ENCODE measurements around the gene CCDC187.

CCDC187 gene

DNA sequence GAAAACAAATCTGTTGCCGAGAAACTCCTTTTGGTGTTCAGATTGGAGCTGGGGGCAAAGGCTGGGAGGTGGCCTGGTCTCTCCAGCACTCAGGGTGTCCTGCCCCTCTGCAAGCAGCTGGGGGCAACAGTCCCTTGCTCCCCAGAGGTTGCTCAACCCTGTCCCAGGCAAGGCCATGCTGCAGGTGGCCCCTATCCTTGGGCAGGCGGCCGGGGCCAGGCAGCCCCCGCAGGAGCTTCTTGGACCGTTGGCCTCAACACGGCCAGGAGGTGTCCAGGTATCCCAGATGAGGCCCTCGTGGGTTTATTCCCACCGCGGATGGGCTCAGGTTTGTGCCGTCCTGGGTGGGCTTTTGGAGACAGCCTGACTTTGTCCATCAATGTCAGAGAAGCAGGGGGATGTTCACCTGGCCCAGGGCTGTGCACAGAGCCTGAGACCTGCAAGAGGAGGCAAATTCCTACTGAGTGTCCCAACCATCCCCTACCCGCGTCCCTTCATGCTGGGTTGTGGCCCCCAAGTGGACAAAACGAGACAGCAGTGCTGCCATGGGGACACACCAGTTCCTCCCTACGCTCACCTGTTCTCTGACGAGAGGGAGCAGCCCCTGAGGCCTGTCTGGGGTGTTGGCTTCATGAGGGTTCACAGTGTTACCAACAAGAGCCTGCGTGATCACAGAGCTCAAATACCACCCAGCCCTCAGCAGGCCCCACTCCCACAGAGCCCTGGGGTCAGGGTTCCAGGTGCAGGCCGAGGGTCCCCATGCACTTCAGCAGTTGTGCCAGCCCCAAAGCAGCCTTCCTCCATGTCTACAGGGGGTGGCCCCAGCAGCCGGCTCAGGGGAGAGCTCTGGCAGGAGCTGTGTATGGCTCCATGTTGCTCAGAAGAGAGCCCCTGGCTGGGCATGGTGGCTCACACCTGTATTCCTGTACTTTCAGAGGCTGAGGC is 9.5 kb upstream of the CCDC187 start:
- no peak for DNase-seq (ENCODE audit: low read depth in 2 of 2, low spot score in 1 of 2)

DNA sequence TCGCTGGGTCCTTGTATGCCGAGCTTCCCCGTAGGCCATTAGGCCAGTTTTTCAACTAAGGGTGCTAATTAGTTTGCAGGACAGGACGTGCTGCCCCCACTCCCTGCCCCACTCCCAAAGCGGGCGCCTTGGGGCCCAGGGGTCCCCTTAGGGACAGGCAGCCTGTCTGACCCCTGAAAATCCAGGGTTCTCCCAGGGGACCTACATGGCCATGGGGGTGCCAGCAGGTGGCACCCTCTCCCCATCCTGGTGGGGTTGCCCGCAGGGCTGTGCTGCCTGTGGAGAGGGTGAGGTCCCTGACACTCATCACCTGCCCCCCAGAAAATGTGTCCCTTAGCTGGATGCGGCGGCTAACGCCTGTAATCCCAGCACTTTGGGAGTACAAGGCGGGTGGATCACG is 8.5 kb upstream of the CCDC187 start:
- DNase-seq (ENCODE audit: low read depth in 2 of 2, low spot score in 1 of 2) = peak in 1 of 2 donors; percentile 19

DNA sequence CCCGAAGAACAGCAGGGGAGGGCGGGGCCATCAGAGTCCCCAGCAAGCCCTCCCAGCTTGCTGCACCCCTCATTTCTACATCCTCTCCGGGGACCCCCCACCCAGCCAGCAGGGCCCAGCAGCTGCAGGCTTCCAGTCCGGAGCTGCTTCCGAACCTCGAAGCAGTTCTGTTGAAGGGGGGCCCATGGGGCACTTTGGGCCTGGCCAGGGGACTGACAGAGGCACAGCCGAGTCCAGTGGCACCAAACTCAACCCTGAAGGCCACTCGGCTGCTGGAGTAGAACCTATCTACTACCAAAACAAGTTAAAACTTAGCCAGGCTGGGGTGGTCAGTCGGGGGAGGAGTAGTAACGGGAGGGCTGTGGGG is 8.1 kb upstream of the CCDC187 start:
- DNase-seq (ENCODE audit: low read depth in 2 of 2, low spot score in 1 of 2) = no peak

DNA sequence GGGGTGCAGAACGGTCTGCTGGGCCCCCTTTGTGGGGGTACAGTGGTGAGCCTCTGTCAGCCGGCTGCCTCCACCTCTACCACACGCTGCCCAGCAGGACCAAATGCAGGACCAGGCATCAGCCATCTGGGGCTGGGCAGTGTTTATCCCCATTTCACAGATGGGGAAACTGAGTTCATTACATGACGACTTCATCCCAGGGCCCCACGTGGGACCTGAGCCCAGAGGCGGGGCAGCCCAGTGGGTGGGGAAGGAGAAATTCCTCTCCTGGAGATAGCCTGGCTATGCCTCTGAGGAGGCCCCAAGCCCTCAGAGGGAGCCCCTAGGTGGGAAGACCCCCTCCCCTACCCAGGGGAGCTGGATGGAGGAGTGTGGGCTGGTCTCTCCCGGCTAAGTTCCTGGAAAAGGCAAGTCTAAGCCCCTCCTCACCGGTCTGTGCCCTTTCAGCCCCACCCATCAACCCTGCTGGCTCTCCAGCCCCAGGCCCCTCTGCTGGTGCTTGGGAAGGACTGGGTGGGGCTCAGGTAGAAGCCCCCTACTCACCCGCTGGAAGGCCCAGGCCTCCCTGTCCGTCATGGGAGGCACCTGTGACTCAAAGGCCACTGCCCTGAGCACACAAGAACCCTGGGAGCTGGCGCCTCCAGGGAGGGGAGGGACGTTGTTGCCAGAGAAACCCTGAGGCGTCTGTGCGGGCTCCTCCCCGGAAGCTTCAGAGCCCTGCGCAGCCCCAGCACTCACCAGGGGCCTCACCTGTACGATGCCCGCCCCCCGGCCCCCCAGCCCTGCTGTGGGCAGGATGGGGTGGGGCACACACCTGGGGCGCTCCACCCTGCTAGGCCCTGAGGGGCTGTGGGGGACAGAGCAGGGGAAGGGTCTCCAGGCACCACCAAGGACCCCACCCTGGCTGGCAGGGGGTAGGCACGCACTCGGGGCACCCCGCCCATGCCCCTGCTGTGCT is 7.4 kb upstream of the CCDC187 start:
- no peak for DNase-seq (ENCODE audit: low read depth in 2 of 2, low spot score in 1 of 2)

DNA sequence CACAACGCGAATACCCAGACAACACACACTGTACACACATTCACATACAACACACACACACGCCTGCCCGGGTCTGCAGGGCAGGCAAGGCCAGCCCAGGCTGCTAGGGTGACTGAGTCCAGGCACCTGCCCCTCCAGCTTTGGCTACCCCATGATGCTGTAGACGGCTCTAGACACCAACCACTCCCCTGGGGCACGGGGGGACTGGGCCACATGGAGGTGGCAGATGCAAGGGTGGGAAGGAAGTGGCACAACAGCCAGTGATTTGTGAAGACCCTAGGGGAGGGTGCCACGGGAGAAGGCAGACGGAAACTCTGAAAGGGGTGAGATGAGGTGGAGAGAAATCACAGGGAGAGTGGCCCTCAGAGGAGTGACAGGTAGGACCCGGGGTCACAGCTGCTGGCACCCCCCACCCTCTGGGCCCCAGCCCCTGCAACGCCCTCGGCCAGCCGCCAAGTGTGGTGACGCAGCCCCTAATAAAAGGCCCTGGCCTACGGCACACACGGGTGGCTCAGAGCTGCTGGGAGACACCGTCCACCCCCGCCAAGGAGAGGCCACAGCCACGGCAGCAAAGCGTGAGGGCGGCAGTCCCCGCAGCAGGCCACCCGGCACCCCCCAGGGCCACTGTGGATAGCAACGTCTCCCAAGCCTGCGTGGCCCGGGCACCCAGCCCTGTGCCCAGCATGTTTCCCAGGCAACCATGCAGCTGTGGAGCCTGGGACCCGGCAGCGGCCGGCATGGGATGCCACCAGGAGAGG is 6.6 kb upstream of the CCDC187 start:
- DNase-seq (ENCODE audit: low read depth in 2 of 2, low spot score in 1 of 2) = no peak

DNA sequence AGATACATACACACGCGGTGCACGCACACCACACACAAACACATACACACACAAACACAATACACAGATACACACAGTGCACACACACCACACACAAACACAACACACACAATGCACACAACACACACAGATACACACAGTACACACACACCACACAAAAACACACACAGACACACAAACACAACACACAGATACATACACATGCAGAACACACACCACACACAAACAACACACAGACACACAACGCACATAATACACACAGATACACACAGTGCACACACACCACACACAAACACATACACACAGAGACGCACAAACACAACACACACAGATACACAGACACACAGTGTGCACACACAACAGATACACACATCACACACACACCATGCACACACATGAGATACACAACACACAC is 5.9 kb upstream of the CCDC187 start:
- no peak for DNase-seq (ENCODE audit: low read depth in 2 of 2, low spot score in 1 of 2)

DNA sequence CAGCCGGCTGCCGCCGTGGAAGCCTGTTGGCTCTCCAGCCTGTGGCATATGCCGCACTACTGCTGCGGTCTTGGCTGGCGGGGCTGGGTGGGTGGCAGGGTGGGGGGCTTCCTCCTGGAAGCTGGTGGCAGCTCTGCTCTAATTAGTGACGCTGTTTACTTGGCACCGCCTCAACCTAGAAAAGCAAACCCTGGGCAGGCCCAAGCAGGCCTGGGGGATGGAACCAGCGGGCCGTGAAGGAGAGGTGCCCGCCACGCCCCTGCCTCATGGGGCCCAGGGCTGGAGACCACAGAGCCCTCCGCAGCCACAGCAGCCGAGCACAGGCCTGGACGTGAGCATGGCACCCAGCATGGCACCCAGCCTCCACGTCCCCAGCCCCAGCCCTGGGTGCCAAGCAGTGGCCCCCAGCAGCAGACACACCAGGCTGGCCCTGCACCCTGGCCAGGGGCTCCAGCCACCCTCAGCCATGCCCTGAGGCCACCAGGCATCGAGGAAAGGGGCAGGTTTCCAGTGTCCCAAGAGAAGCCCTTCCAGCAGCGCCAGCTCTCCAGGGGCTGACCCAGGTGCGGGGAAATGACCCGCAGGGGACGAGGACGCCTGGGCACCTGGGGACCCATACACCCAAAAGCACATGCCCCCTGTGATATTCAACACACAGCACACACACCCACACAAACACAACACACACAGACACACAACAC is 5.4 kb upstream of the CCDC187 start:
- DNase-seq (ENCODE audit: low read depth in 2 of 2, low spot score in 1 of 2) = no peak

DNA sequence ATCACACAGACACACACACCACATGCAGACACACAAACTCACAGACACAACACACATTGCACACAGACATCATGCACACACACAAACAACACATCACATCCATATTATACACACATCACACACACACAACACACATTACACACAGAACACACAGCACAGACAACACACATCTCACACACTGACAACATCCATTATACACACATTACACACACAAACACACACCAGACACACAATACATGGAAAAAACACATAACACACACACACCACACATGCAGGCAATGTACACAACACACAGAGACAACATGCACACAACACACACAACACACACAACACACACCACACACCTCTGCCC is 4.8 kb upstream of the CCDC187 start:
- no peak for DNase-seq (ENCODE audit: low read depth in 2 of 2, low spot score in 1 of 2)

DNA sequence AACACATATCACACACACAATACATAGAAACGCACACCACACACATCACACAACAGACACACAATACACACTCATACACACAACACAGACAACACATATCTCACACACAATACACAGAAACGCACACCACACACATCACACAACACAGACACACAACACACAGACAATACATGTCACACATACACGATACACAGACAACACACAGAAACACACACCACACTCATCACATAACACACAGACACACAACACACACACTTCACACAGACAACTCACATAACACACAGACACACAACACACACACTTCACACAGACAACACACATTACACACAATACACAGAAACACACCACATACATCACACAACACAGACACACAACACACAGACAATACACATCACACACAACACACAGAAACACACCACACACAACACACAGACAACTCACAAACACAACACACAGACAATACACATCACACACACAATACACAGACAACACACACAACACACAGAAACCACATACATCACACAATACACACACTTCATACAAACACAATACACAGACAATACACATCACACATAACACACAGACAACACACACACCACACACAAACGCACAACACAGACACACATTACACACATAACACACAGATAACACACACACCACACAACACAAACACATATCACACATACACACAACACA is 4.3 kb upstream of the CCDC187 start:
- DNase-seq (ENCODE audit: low read depth in 2 of 2, low spot score in 1 of 2) = no peak

DNA sequence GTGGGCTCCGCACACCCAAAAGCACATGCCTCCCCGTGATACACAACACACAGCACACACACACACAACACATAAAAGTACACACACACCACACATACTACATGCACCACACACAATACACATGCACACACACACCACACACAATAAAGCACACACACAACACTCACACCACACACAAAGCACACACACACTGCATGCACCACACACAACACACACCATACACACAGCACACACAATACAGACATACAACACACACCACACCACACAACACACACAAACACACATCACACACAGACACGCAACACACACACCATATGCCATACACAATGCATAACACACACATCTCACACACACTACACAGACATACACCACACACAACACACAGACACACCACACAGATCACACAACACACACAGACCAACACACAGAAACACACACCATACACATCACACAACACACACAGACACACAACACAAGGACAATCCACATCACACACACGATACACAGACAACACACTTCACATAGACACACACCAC is 3.4 kb upstream of the CCDC187 start:
- DNase-seq (ENCODE audit: low read depth in 2 of 2, low spot score in 1 of 2) = no peak

DNA sequence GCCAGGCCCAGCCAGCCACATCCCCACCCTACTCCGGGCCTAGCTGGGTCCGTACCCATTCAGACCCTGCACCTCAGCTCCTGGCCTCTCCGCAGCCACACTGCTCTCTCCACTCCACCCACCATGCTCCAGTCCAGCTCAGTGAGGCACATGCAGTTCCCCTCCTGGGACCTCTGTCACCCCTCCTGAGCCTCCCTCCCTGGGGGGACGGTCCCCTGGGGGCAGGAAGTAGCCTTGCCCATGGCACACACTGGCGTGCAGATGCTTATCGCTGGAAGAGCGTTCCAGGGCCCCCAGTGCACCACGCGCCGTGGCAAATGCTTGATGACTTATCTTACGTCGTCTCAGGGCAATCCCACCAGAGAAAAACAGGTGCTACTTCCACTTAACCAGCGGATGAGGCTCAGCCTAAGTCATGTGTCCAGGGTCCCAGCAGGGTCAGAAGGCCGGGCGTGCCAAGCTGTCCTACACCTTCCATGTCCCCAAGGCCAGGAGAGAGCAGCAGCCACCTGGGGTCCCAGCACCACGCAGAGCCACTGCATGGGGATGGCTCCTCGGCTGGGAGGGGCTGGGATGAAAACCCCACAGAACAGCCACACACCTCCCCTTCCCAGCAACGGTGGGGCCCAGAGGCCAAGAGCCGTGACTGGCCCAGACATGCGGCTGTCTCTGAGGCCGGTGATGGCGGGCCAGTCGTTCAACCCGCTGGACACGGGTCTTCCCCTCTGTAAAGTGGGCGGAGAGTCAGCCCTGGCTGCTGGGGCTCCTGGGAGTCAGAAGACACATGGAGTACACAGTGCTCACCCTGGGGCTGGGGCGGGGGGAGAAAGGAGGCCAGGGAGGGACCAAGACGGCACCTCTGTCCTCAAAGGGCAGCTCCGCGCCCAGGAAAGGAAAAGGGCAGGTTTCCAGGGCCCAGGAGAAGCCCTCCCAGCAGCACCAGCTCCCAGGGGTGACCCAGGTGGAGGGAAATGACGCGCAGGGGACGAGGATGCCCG is 2.6 kb upstream of the CCDC187 start:
- no peak for DNase-seq (ENCODE audit: low read depth in 2 of 2, low spot score in 1 of 2)

DNA sequence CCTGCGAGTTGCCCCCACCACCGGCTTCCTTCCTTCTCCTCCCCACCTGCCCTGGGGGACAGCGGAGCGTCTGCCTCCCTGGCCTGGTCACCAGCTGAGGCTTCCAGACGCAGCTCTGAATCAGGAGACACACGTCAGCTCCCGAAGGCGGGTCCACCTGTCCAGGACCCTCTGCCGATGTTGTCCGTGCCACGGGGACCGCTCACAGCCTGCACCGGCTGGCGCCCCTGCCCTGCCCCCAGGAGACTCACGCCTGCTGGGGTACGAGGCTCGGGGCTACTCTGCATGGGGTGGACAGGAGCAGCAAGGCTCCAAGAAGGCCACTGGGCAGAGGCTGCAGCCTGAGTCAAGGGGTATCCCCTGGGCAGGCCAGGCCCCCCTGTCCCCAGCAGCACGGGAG is 1.9 kb upstream of the CCDC187 start:
- no peak for DNase-seq (ENCODE audit: low read depth in 2 of 2, low spot score in 1 of 2)

DNA sequence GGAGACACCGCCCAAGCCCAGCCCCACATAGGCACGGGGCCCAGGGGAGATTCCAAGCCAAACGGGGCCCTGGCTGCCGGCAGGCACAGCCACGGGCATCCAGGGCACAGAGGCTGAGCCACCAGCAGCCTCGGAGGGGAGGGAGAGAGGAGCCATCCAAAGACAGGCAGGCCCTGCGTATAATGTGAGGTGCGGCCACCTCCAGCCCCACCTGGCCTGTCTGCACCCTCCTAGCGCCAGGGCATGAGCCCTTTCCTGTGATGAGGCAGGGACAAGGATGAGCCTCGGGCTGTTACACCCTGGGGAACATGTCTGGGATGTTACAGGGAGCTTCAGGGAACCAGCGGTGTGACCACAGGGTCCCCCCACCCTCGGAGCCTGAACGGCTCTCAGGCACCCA is 1.1 kb upstream of the CCDC187 start:
- DNase-seq (ENCODE audit: low read depth in 2 of 2, low spot score in 1 of 2) = no peak

DNA sequence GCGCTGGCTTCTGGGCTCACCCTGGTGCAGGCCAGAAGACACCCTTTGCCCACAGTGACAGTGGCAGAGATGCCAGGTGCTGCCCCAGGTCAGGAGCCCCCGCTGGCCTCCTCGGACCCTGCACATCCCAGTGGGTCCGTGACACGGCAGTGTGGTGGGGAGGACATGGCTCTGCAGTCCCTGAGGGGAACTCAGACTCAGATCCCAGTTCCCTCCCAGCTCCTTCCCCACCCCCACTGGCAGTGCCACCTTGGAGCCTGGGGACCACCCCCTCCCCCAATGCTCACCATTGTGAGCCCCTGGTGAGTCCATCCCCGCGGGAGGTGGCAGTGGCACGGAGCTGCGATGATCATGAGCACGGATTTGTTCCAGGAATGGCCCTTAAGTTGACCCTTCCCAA is 562 bp upstream of the CCDC187 start:
- DNase-seq (ENCODE audit: low read depth in 2 of 2, low spot score in 1 of 2) = no peak

DNA sequence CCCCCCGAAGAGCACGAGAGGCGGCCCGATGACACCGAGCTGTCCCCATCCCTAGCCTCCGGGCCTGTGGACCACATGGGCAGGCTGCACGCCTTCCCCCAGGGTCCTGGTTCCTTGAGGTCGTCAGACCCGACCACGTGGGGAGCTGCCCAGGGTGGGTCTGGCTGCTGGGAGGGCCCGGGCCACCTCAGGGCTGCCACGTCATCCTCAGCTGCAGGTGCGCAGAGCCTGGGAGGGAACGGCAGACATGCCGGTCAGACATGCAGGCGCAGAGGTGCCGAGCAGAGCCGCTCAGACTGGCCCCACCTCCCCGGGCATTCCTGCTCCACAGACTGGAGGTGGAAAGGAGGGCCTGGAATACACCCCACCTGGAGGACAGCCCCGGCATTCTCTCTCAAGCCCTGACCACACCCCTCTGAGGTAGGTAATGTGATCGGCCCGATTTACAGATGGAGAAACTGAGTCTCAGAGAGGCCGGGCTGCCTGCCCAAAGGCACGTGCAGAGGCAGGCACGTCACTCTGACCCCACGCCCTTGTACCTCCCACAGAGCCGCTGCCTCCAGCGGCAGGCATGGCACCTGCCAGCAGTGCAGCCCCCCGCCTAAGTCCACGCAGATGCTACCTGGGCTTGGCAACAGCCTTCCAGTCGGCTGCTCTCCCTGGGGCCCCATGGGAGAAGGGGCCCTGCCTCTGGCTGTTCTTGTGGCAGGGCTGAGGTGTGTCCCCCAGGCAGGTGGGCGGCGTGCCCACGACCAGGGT is 649 bp downstream of the CCDC187 start:
- no peak for DNase-seq (ENCODE audit: low read depth in 2 of 2, low spot score in 1 of 2)

DNA sequence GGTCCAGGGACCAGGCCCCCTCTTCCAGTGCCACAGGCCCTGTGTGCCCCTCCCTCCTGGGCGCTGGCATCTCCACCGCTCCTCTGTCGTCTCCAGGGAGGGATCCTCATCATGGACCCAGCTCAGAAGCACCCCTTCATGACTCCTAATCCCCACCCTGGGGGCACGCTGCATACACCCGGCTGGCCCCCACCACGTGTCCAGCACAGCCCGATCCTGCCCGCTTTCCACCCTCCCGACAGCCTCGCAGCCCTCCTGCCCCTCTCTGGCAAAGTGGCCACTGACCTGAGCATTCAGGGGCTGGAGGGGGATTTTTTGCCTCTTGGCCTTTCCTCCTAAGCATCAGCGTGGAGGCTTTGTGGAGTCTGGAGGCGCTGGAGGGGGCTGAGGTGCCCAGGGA is 1.4 kb downstream of the CCDC187 start:
- no peak for DNase-seq (ENCODE audit: low read depth in 2 of 2, low spot score in 1 of 2)

DNA sequence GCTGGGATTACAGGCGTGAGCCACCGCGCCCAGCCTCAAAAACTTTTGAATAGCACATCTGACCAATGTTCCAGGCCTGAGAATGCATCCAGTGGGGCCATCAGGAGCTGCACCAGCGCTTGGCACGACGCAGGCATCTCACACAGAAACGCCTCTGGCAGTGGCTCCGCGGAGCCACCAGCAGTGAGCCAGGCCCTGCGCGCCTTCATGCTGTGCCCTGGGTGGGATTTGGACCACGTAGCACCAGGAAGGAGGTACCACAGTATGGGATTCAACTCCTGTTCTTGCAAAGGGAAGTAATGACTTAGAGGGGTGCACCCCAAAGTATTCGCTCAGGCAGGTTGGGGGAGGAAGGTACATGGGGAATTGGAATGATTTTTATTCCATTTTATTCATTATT is 3.0 kb downstream of the CCDC187 start:
- DNase-seq (ENCODE audit: low read depth in 2 of 2, low spot score in 1 of 2) = no peak

DNA sequence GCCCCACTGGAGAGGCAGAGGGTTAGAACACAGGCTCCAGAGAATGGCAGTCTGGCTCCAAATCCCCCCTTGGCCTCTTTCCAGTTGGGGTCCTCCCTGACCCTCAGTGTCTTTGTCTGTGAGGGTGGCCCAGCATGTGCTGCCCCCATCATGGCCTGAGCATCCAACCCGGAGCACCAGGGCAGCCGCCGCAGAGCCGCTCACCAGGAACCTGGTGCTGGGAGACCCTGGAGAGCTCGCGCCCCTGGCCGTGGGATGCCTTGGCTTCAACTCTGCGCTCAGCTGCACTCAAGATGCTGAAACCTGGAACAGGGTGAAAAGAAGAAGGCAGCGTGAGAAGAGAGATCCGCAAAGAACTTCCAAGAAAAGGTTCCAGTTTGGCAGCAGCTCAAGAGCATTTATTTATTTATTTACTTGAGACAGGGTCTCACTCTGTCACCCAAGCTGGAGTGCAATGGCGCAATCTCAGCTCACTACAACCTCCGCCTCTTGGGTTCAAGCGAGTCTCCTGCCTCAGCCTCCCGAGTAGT is 3.8 kb downstream of the CCDC187 start:
- DNase-seq (ENCODE audit: low read depth in 2 of 2, low spot score in 1 of 2) = no peak
